ENCODE results near the gene CFAP77. TPM values are rescaled to one million over a fixed set of nuclear protein-coding genes. Genes with fewer than 3 reads are reported as not detected.
"Not testable (repeated sequence)": the region's sequence is repeated elsewhere in the genome, so short reads cannot be mapped to it uniquely, and the experiment has no call there.

CFAP77 gene
- not detected for total RNA-seq

DNA sequence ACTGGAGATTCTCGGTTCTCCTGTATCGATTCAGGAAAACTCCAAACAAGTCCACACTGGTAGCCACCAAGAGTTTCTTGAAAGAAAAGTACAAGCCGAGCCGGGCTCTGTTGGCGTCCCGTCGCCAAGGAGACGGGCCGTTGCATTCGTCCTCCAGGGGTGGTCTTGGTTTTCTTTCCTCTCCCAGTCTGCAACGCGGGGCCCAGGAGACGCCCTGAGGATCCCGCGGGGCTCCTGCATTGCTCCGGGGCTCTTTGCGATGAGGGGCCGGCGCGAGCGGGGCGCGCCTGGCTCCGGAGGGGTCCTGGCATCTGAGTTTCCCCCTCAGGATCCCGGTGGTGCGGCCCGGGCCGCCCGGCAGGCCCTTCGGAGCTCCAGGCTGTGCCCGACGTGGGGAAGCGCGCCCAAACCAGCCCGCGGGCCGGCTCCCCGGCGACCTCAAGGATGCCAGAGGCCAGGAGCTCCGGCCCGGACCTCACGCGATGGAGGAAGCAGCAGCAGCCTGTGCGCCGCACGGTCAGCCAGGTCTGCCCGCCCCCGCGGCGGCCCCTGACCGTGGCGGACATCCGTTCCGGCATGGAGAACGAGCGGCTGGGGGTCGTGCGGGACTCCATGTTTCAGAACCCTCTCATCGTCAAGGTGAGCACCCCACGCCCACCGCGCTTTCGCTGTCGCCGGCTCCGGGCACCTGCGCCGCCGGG lies at the start of gene CFAP77:
Gene CFAP77 (plus strand): TSS at position 384 of the 701 bp plus-strand sequence. CDS start 61 bp downstream, at position 445.
- POLR2A ChIA-PET: no interaction called here
- CTCF ChIA-PET: interaction anchor here (0.7 to 3.7 kb wide), 4 partner anchors 10 to 284 kb away, joined by 3 to 33 read pairs (median 4); no protein-coding TSS in a partner anchor
- DNase-seq (peak; percentile 58), ATAC-seq (peak; percentile 46)
- Mint-ChIP-seq H3K36me3 (ENCODE audit: low read depth) (peaks cover 9% of the 10 kb centered on the region), H3K27me3 (ENCODE audit: low read depth) (peaks cover 38% of the 10 kb centered on the region), H3K4me1 (ENCODE audit: low read depth) (peaks cover 33% of the 10 kb centered on the region), H3K9me3 (ENCODE audit: insufficient read depth) (no peaks in the 10 kb centered on the region), H3K4me3 (peak within 1 kb of the TSS; percentile 64), H3K27ac (no peak within 1 kb of the TSS)

DNA sequence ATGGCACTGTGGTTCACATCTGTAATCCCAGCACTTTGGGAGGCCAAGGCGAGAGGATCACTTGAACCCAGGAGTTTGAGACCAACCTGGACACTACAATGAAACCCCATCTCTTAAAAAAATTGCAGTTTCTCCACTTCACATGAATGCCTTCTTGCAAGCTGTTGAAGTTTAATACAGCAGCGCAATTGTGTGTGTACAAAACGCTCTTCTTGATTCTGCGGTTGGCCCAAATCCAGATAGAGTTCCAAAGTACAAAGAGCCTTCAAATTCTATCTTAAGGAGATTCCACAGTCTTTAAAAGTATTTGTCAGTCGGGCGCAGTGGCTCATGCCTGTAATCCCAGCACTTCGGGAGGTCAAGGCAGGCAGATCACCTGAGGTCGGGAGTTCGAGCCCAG lies 45.9 kb upstream of the CFAP77 start:
- Mint-ChIP-seq H3K27me3 (ENCODE audit: low read depth) (no peaks in the 10 kb centered on the region), H3K27ac (no peak overlapping the region), H3K36me3 (ENCODE audit: low read depth) (no peaks in the 10 kb centered on the region), H3K9me3 (ENCODE audit: insufficient read depth) (no peaks in the 10 kb centered on the region), H3K4me1 (ENCODE audit: low read depth) (no peaks in the 10 kb centered on the region), H3K4me3 (no peak overlapping the region)
- ATAC-seq (no peak), DNase-seq (no peak)
- ChIA-PET POLR2A (no interaction called here), CTCF (no interaction called here)

DNA sequence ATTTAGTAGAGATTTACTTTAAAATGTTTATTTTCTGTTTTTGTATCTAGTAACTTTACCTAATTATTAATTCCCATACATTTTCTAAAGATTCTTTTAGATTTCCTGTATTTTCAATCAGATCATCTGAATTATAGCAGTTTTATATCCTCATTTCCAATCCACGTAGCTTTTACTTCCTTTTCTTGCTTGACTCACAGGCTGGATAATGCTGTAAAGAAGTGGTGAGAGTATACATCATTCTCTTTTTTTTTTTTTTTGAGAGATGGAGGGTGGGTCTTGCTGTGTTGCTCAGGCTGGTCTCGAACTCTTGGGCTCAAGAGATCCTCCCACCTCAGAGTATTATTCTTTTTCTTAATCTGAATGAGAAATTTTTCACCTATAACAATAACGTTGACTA lies 44.0 kb upstream of the CFAP77 start:
- H3K4me3 Mint-ChIP-seq: no peak overlapping the region
- no peaks in the 10 kb centered on the region for H3K9me3 Mint-ChIP-seq (ENCODE audit: insufficient read depth)
- DNase-seq (no peak), ATAC-seq (no peak)
- no peaks in the 10 kb centered on the region for H3K27me3 Mint-ChIP-seq (ENCODE audit: low read depth)
- H3K4me1 Mint-ChIP-seq (ENCODE audit: low read depth): no peaks in the 10 kb centered on the region
- no peaks in the 10 kb centered on the region for H3K36me3 Mint-ChIP-seq (ENCODE audit: low read depth)
- no peak overlapping the region for H3K27ac Mint-ChIP-seq
- POLR2A ChIA-PET: interaction anchor here (0.7 kb wide), 1 partner anchor 9 kb away, joined by 3 read pairs; no protein-coding TSS in a partner anchor
- CTCF ChIA-PET: no interaction called here

DNA sequence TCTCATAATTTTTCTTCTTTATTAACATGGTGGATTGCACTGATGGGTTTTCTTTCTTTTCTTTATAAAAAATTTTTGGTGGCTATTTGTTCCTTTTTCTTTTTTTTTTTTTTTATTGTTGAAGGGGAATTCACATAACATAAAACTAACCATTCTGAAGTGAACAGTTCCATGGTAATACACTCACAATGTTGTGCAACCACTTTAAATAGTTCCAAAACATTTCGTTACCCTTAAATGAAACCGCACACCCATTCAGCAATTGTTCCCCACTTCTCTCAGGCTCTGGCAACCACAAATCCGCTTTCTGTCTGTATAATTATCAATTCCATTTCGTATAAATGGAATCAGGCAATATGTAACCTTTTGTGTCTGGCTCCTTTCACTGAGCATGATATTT lies 43.5 kb upstream of the CFAP77 start:
- H3K27me3 Mint-ChIP-seq (ENCODE audit: low read depth): no peaks in the 10 kb centered on the region
- H3K36me3 Mint-ChIP-seq (ENCODE audit: low read depth): no peaks in the 10 kb centered on the region
- ChIA-PET POLR2A (no interaction called here), CTCF (no interaction called here)
- no peaks in the 10 kb centered on the region for H3K9me3 Mint-ChIP-seq (ENCODE audit: insufficient read depth)
- no peak overlapping the region for H3K4me3 Mint-ChIP-seq
- no peak overlapping the region for H3K27ac Mint-ChIP-seq
- no peak for DNase-seq
- no peak for ATAC-seq
- H3K4me1 Mint-ChIP-seq (ENCODE audit: low read depth): no peaks in the 10 kb centered on the region

DNA sequence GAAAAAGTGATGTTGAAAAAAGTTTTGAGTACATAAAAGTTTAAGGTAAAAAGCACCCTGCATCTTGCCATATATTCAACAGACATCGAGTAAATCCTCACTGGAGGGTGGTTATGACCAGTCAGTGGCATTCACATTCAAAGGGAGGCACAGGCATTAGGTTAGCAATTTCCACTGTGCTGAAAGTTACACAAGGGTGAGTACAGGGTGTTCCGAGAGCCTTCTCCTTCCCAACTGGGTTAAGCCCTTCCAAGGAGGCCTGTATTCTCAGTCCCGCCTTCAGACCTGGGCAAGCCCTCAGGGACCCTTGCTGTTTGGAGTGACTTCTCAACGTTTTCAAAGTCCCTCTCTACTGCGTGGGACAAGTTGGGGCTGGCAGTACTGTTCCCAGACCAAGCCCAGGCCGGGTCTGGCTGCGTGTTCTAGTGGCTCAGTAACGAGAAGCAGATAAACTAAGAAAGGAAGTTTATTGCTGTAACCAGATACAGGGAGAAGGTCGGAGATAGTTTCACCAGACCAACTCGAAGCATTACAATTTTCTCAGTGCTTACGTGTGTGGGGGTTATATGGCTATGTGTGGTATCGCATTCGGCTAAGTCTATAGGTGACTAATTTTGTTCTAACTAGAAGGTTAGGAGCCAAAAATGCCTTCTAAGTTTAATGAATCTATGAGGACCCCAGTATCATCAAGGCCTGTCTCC lies 42.2 kb upstream of the CFAP77 start:
- H3K27me3 Mint-ChIP-seq (ENCODE audit: low read depth): no peaks in the 10 kb centered on the region
- DNase-seq: no peak
- no peak overlapping the region for H3K27ac Mint-ChIP-seq
- no peak overlapping the region for H3K4me3 Mint-ChIP-seq
- POLR2A ChIA-PET: no interaction called here
- peaks cover 3% of the 10 kb centered on the region for H3K36me3 Mint-ChIP-seq (ENCODE audit: low read depth)
- CTCF ChIA-PET: no interaction called here
- peaks cover 7% of the 10 kb centered on the region for H3K4me1 Mint-ChIP-seq (ENCODE audit: low read depth)
- no peak for ATAC-seq
- no peaks in the 10 kb centered on the region for H3K9me3 Mint-ChIP-seq (ENCODE audit: insufficient read depth)

DNA sequence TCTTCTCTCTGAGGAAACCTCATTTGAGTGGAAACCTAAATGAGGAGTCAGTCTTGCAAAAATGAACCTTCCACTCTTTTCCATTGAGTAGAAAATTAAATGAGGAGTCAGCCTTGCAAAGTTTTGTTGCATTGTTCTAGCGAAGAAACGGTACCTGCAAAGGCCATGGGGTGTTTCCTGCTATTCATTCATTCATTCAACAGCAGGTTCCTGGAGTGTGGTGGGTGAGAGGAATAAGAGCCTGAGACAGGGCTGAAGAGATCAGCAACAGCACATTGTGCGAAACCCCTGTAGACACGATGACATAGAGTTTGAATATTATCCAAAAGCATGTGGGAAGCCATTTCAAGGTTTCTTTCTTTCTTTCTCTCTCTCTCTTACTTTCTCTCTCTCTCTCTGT lies 40.6 kb upstream of the CFAP77 start:
- no peak for ATAC-seq
- Mint-ChIP-seq H3K9me3 (ENCODE audit: insufficient read depth) (no peaks in the 10 kb centered on the region), H3K27me3 (ENCODE audit: low read depth) (no peaks in the 10 kb centered on the region), H3K4me1 (ENCODE audit: low read depth) (peaks cover 18% of the 10 kb centered on the region), H3K36me3 (ENCODE audit: low read depth) (peaks cover 5% of the 10 kb centered on the region), H3K27ac (no peak overlapping the region), H3K4me3 (no peak overlapping the region)
- ChIA-PET CTCF (no interaction called here), POLR2A (no interaction called here)
- DNase-seq: no peak

DNA sequence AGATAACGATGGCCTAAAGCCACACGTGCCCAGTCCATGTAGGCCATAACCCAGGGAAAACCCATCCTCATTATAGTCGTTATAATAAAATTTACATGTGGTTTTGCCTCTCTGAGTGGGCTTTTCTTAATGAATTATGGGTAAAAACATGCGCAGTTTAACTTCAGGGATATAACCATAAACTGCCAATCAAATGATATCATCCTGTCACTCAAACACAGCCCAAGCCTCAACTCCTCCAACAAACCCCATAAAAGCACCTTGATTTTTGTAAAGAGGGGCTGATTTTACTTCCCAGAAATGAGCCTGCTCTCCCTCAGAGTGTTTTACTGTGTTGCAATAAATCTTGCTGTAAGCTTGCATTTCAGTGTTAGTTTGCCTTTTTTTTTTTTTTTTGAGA lies 39.4 kb upstream of the CFAP77 start:
- no peaks in the 10 kb centered on the region for H3K9me3 Mint-ChIP-seq (ENCODE audit: insufficient read depth)
- H3K4me3 Mint-ChIP-seq: no peak overlapping the region
- no peaks in the 10 kb centered on the region for H3K27me3 Mint-ChIP-seq (ENCODE audit: low read depth)
- H3K4me1 Mint-ChIP-seq (ENCODE audit: low read depth): peaks cover 23% of the 10 kb centered on the region
- ChIA-PET CTCF (no interaction called here), POLR2A (no interaction called here)
- DNase-seq: no peak
- no peak for ATAC-seq
- H3K36me3 Mint-ChIP-seq (ENCODE audit: low read depth): peaks cover 10% of the 10 kb centered on the region
- no peak overlapping the region for H3K27ac Mint-ChIP-seq

DNA sequence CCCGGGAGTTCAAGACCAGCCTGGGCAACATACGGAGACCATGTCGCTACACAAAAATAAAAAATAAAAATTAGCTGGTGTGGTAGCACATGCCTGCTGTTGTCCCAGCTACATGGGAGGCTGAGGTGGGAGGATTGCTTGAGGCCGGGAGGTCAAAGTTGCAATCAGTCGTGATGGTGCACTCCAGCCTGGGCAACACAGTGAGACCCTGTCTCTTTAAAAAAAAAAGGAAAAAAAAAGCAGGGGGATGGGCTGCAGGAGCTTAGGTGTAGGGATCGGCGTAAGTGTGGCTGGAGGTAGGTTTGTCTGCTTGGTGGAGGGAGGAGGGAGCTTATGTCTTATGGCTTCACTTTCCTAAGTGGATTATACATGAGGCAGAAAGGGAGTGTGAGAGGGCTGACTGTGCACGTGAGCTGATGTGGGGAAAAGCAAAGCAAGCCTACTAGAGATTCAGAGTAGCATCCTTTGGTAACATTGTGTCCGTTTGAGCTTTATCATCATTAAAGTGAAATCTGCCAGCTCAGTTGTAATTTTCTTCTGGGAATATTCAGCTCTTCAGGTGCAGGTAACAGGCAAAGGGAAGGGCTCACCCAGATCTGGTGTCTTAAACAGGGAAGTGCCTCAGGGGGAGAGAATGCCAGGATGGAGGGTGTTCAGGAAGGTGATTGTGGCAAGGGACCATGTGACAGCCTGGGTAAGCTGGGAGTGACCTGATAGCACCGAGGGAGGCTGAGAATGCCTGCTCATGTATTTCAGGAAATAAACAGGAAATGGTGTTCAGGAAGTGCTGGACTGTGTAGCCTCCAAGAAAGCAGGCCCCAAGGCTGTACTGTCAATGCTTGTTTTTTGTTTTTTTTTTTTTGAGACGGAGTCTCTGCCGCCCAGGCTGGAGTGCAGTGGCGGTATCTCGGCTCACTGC lies 37.6 kb upstream of the CFAP77 start:
- peak; percentile 70 for ATAC-seq
- Mint-ChIP-seq H3K36me3 (ENCODE audit: low read depth) (peaks cover 18% of the 10 kb centered on the region), H3K4me3 (no peak overlapping the region), H3K27ac (peak overlapping the region; percentile 84), H3K9me3 (ENCODE audit: insufficient read depth) (no peaks in the 10 kb centered on the region), H3K27me3 (ENCODE audit: low read depth) (no peaks in the 10 kb centered on the region), H3K4me1 (ENCODE audit: low read depth) (peaks cover 23% of the 10 kb centered on the region)
- ChIA-PET POLR2A (interaction anchor here (0.8 to 1.1 kb wide), 4 partner anchors 14 to 33 kb away, joined by 3 to 4 read pairs (median 3); partner anchors contain the start of gene SETX), CTCF (interaction anchor here (1.0 to 1.3 kb wide), 3 partner anchors 13 to 18 kb away, joined by 3 to 4 read pairs (median 3); no protein-coding TSS in a partner anchor)
- DNase-seq: no peak

DNA sequence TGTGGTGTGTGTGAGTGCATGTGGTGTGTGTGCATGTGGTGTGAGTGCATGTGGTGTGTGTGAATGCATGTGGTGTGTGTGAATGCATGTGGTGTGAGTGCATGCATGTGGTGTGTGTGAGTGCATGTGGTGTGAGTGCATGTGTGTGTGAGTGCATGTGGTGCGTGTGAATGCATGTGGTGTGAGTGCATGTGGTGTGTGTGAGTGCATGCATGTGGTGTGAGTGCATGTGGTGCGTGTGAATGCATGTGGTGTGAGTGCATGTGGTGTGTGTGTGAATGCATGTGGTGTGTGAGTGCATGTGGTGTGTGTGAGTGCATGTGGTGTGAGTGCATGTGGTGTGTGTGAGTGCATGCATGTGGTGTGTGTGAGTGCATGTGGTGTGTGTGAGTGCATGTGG lies 32.2 kb upstream of the CFAP77 start:
- H3K27me3 Mint-ChIP-seq (ENCODE audit: low read depth); H3K4me3 Mint-ChIP-seq; DNase-seq; POLR2A ChIA-PET; H3K27ac Mint-ChIP-seq; CTCF ChIA-PET; H3K9me3 Mint-ChIP-seq (ENCODE audit: insufficient read depth); ATAC-seq: not testable (repeated sequence)
- peaks cover 34% of the 10 kb centered on the region for H3K36me3 Mint-ChIP-seq (ENCODE audit: low read depth)
- peaks cover 28% of the 10 kb centered on the region for H3K4me1 Mint-ChIP-seq (ENCODE audit: low read depth)

DNA sequence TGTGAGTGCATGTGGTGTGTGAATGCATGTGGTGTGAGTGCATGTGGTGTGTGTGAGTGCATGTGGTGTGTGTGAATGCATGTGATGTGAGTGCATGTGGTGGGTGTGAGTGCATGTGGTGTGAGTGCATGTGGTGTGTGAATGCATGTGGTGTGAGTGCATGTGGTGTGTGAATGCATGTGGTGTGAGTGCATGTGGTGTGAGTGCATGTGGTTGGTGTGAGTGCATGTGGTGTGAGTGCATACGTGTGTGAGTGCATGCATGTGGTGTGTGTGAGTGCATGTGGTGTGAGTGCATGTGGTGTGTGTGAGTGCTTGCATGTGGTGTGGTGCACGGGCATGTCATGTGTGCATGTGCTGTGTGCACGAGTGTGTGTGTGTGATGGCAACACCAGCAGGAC lies 31.6 kb upstream of the CFAP77 start:
- Mint-ChIP-seq H3K4me1 (ENCODE audit: low read depth) (peaks cover 27% of the 10 kb centered on the region), H3K36me3 (ENCODE audit: low read depth) (peaks cover 37% of the 10 kb centered on the region)
- DNase-seq; POLR2A ChIA-PET; H3K4me3 Mint-ChIP-seq; H3K27me3 Mint-ChIP-seq (ENCODE audit: low read depth); ATAC-seq; CTCF ChIA-PET; H3K9me3 Mint-ChIP-seq (ENCODE audit: insufficient read depth); H3K27ac Mint-ChIP-seq: not testable (repeated sequence)

DNA sequence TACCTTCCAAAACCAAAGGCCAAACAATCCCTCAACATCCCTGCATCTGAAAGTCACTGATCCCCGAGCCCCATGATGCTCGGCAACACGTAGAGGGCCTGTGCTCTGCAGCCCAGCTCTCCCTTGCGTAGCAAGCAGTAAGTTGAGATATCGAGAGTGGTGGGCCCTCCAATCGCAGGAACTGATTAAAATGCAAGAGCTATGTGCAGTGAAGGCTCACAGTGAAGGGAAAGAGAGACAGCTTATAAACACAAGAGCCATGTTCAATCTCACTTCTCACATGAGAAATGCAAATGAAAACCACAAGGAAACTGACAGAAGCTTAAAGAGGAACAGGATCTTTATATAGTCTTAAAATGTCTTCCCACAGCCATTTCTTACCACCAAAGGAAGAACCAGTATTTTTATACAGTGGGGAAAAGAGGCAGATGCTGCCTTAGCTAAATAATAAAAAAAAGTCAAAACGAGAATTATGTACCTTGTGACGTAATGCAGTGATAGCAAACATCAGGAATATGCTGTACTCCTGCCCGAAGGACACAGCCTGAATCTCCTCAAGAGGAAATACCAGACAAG lies 28.0 kb upstream of the CFAP77 start:
- ATAC-seq: peak; percentile 41
- Mint-ChIP-seq H3K27ac (peak overlapping the region; percentile 74), H3K4me3 (no peak overlapping the region), H3K27me3 (ENCODE audit: low read depth) (no peaks in the 10 kb centered on the region), H3K36me3 (ENCODE audit: low read depth) (peaks cover 60% of the 10 kb centered on the region), H3K4me1 (ENCODE audit: low read depth) (peaks cover 37% of the 10 kb centered on the region), H3K9me3 (ENCODE audit: insufficient read depth) (no peaks in the 10 kb centered on the region)
- ChIA-PET POLR2A (interaction anchor here (0.6 to 1.6 kb wide), 3 partner anchors 23 to 29 kb away, joined by 3 to 9 read pairs (median 3); partner anchors contain the start of gene SETX), CTCF (no interaction called here)
- no peak for DNase-seq

Measured in activated CD8-positive, alpha-beta T cell treated with anti-CD3 and anti-CD28 coated beads, Interleukin-2, amount 10 ng/mL, durations not matched to agents 7 days and 5 days (primary cell).